IMR-90 (cell line): ENCODE results near the gene NUAK1. TPM values are rescaled to one million over a fixed set of nuclear protein-coding genes. Genes with fewer than 3 reads are reported as not detected.

Experiments used
- ATAC-seq: fragments of 200-7000 bp; cut with Tn5 transposase; 2 replicates; pipeline ENCODE4 v1.9.1; 2020; ENCODE audit warnings: low read depth, mild to moderate bottlenecking, moderate library complexity
- BruUV-seq: library from RNA; stranded (reverse); fragments of 400-500 nt; replicated peaks from 2 replicates; lab custom pipeline; 2021; lab: Mats Ljungman, UMichigan
- CTCF ChIA-PET: fragments of 300-600 bp; formaldehyde crosslinking; extraction: SDS; loops from one replicate; lab custom pipeline; 2021; ENCODE audit warnings: antibody characterized with exemption; lab: Yijun Ruan, JAX
- POLR2A ChIA-PET: fragments of 300-600 bp; sonication (Branson Sonifier 250); formaldehyde crosslinking; loops from one replicate; lab custom pipeline; 2022; ENCODE audit warnings: antibody characterized with exemption; ENCODE audit not compliant: unreplicated experiment; lab: Charles Lee
- DNase-seq: peaks from one replicate; pipeline ENCODE4 v3.0.0; 2013
- H2AFZ ChIP-seq: replicated peaks from 2 replicates; pipeline ENCODE3; 2013; ENCODE audit warnings: low read length, mild to moderate bottlenecking; ENCODE audit not compliant: poor library complexity
- H2AK5ac ChIP-seq: 2 replicates; pipeline ENCODE4 v1.6.1; 2013; ENCODE audit warnings: low read depth, low read length, inconsistent platforms
- H2AK9ac ChIP-seq: replicated peaks from 2 replicates; pipeline ENCODE3; 2013; ENCODE audit warnings: mild to moderate bottlenecking, low read depth, low read length, moderate library complexity; ENCODE audit not compliant: poor library complexity
- H2BK120ac ChIP-seq: 2 replicates; pipeline ENCODE4 v1.6.1; 2013; ENCODE audit warnings: low read depth, low read length, inconsistent platforms
- H2BK15ac ChIP-seq: 3 replicates; pipeline ENCODE4 v1.6.1; 2013; ENCODE audit warnings: low read depth, low read length, inconsistent platforms
- H2BK20ac ChIP-seq: 2 replicates; pipeline ENCODE4 v1.6.1; 2013; ENCODE audit warnings: low read depth, mild to moderate bottlenecking, inconsistent platforms, low read length, moderate library complexity
- H2BK5ac ChIP-seq: 2 replicates; pipeline ENCODE4 v1.6.1; 2013; ENCODE audit warnings: mild to moderate bottlenecking, low read depth, low read length, inconsistent platforms; ENCODE audit not compliant: poor library complexity, severe bottlenecking
- H3K14ac ChIP-seq: replicated peaks from 2 replicates; pipeline ENCODE4 v1.6.1; 2013; ENCODE audit warnings: low read depth, low read length, inconsistent platforms
- H3K18ac ChIP-seq: 2 replicates; pipeline ENCODE4 v1.6.1; 2013; ENCODE audit warnings: low read depth, low read length, control low read depth
- H3K23ac ChIP-seq: 2 replicates; pipeline ENCODE4 v1.6.1; 2013; ENCODE audit warnings: low read depth, low read length, inconsistent platforms
- H3K27ac ChIP-seq: 2 replicates; pipeline ENCODE4 v1.5.1; 2013; ENCODE audit warnings: mild to moderate bottlenecking, control low read depth, low read length; ENCODE audit not compliant: insufficient read depth
- H3K27me3 ChIP-seq: 2 replicates; pipeline ENCODE4 v1.6.1; 2013; ENCODE audit warnings: low read length; ENCODE audit not compliant: control insufficient read depth, insufficient read depth
- H3K36me3 ChIP-seq: 2 replicates; pipeline ENCODE4 v1.6.1; 2013; ENCODE audit warnings: low read length, mixed read lengths; ENCODE audit not compliant: control insufficient read depth, insufficient read depth
- H3K4ac ChIP-seq: 2 replicates; pipeline ENCODE4 v1.6.1; 2013; ENCODE audit warnings: low read depth, low read length, inconsistent platforms
- H3K4me1 ChIP-seq: 2 replicates; pipeline ENCODE4 v1.6.1; 2013; ENCODE audit warnings: low read length, mixed read lengths; ENCODE audit not compliant: control insufficient read depth, insufficient read depth
- H3K4me2 ChIP-seq: 2 replicates; pipeline ENCODE4 v1.6.1; 2013; ENCODE audit warnings: low read depth, mild to moderate bottlenecking, control low read depth, low read length, moderate library complexity
- H3K4me3 ChIP-seq: 2 replicates; pipeline ENCODE4 v1.5.1; 2013; ENCODE audit warnings: low read depth, mild to moderate bottlenecking, control low read depth, low read length, moderate library complexity; ENCODE audit not compliant: insufficient read depth
- H3K56ac ChIP-seq: 2 replicates; pipeline ENCODE4 v1.6.1; 2013; ENCODE audit warnings: low read length, inconsistent platforms; ENCODE audit not compliant: insufficient read depth; ENCODE audit errors: extremely low read depth
- H3K79me1 ChIP-seq, 2 experiments: 2 replicates each; pipeline ENCODE4 v1.6.1; 2013; ENCODE audit warnings: low read length in 2 of 2, inconsistent platforms in 1 of 2, low read depth in 1 of 2
- H3K9ac ChIP-seq: 2 replicates; pipeline ENCODE4 v1.6.1; 2013; ENCODE audit warnings: low read depth, low read length, control low read depth
- H3K9me1 ChIP-seq: 2 replicates; pipeline ENCODE4 v1.6.1; 2013; ENCODE audit warnings: low read length, inconsistent platforms; ENCODE audit not compliant: insufficient read depth
- H3K9me3 ChIP-seq: 2 replicates; pipeline ENCODE4 v1.6.1; 2013; ENCODE audit warnings: low read length; ENCODE audit not compliant: control insufficient read depth, insufficient read depth
- H4K20me1 ChIP-seq: 2 replicates; pipeline ENCODE4 v1.6.1; 2013; ENCODE audit warnings: low read length, inconsistent platforms; ENCODE audit not compliant: insufficient read depth
- H4K5ac ChIP-seq: 2 replicates; pipeline ENCODE4 v1.6.1; 2013; ENCODE audit warnings: mild to moderate bottlenecking, low read depth, low read length, control low read depth
- H4K8ac ChIP-seq, 2 experiments: 2 replicates each; pipeline ENCODE4 v1.6.1; 2013; ENCODE audit warnings: low read depth in 2 of 2, low read length in 2 of 2, control low read depth in 1 of 2, inconsistent platforms in 1 of 2
- H4K91ac ChIP-seq: 2 replicates; pipeline ENCODE4 v1.6.1; 2013; ENCODE audit warnings: low read depth, low read length, inconsistent platforms; ENCODE audit not compliant: insufficient read depth
- BHLHE40 ChIP-seq: fragments of 150-350 bp; IDR thresholded peaks from 2 replicates; pipeline ENCODE4 v1.6.1; 2016; ENCODE audit warnings: mild to moderate bottlenecking, low read depth, low read length
- CEBPB ChIP-seq: IDR thresholded peaks from 2 replicates; pipeline ENCODE4 v1.6.1; 2012; ENCODE audit warnings: low read depth, low read length, improper control_type of control experiment
- CHD1 ChIP-seq: IDR thresholded peaks from 2 replicates; pipeline ENCODE4 v1.6.1; 2012; ENCODE audit warnings: low read depth, low read length, improper control_type of control experiment
- CTCF ChIP-seq: conservative IDR thresholded peaks from 2 replicates; pipeline ENCODE4 v1.5.1; 2012; ENCODE audit warnings: mild to moderate bottlenecking, low read depth, low read length, improper control_type of control experiment
- MAZ ChIP-seq: IDR thresholded peaks from 2 replicates; pipeline ENCODE4 v1.6.1; 2012; ENCODE audit warnings: low read depth, mild to moderate bottlenecking, low read length, improper control_type of control experiment, moderate library complexity, borderline replicate concordance
- POLR2A ChIP-seq: IDR thresholded peaks from 2 replicates; pipeline ENCODE4 v1.6.1; 2012; ENCODE audit warnings: mild to moderate bottlenecking, low read depth, low read length
- SMC3 ChIP-seq: fragments of 150-350 bp; IDR thresholded peaks from 2 replicates; pipeline ENCODE4 v1.6.1; 2016; ENCODE audit warnings: low read depth, mild to moderate bottlenecking, antibody characterized with exemption, low read length, moderate library complexity
- whole genome bisulfite sequencing, 2 experiments: methylation state at CpG; one replicate each; pipeline versions ENCODE4 v1.1.5 to v1.1.7; 2013; ENCODE audit warnings: missing lambda C conversion rate in 2 of 2; ENCODE audit not compliant: insufficient read length in 1 of 2; ENCODE audit errors: extremely low coverage in 2 of 2; 5-methylcytosine and 5-hydroxymethylcytosine counted together
- dilution Hi-C: fragments of 300-500 bp; cut with HindIII; formaldehyde crosslinking; loops from one replicate; pipeline ENCODE4 v1.14.3; 2018; ENCODE audit warnings: low sequenced_read_pairs; ENCODE audit not compliant: unreplicated experiment
- in situ Hi-C: fragments of 300-500 bp; cut with MboI; formaldehyde crosslinking; loops from 3 replicates; pipeline ENCODE4 v1.14.3; 2019; ENCODE audit warnings: low sequenced_read_pairs, inconsistent platforms, mixed read lengths
- intact Hi-C: fragments of 100-400 bp; cut with micrococcal nuclease; formaldehyde crosslinking; loops from 2 replicates; pipeline ENCODE4 v1.10.0; 2022
- polyA plus RNA-seq, 3 experiments: library from polyadenylated mRNA; depleted of rRNA; stranded (reverse); fragments of >200 nt; gene quantifications; 2 replicates each; pipeline ENCODE4 v1.2.3, GENCODE V29; 2012; ENCODE audit warnings: low replicate concordance in 1 of 3
- total RNA-seq: library from RNA; depleted of rRNA; stranded (reverse); fragments of >200 nt; gene quantifications from 2 replicates; pipeline ENCODE4 v1.2.3, GENCODE V29; 2012
- TF ChIP-seq, protein P1 (sequence below): fragments of 150-350 bp; IDR thresholded peaks from 2 replicates; pipeline ENCODE4 v1.6.1; 2017; ENCODE audit warnings: mild to moderate bottlenecking, antibody characterized with exemption, low read length, low read depth

Gene NUAK1
- total and polyA plus RNA-seq, 2 of the 4 experiments (the other 2 are of a cell fraction), result 4.8 to 8.8 TPM

- BruUV-seq, result no TSS peak
- Histone ChIP-seq H2AK5ac (no peak overlapping the region), H3K9me1 (peaks cover 20% of the 10 kb centered on the region), H2BK5ac (no peak overlapping the region), H2BK15ac (no peak overlapping the region), H3K36me3 (peaks cover 30% of the 10 kb centered on the region), H3K4me1 (peaks cover 19% of the 10 kb centered on the region), H4K5ac (no peak overlapping the region), H3K27ac (no peak overlapping the region), H3K27me3 (no peaks in the 10 kb centered on the region), H3K14ac (no peak overlapping the region), H2AK9ac (no peak overlapping the region), H4K20me1 (peaks cover 7% of the 10 kb centered on the region; the same call in 1 of the 2 replicates), H3K4me3 (no peak overlapping the region), H3K56ac (no peak overlapping the region), H2BK120ac (no peak overlapping the region), H3K23ac (no peak overlapping the region), H3K4ac (no peak overlapping the region), H2AFZ (no peak overlapping the region), H4K8ac (no peak overlapping the region), H3K18ac (no peak overlapping the region), H3K4me2 (no peak overlapping the region), H3K9me3 (no peaks in the 10 kb centered on the region), H3K9ac (no peak overlapping the region), H2BK20ac (no peak overlapping the region), H3K79me1 (peaks cover 9 to 37% of the 10 kb centered on the region in 2 experiments; a peak in 3 of 4 replicates), H4K91ac (no peak overlapping the region)
- no CpG with 5 or more reads among the region's 1 CpG for WGBS, 2 experiments
- in situ Hi-C loops (no loop called here), dilution Hi-C loops (no loop called here), intact Hi-C loops (no loop called here)
- ChIA-PET CTCF (no interaction called here), POLR2A (no interaction called here)
- ATAC-seq, result no peak
- TF ChIP-seq CEBPB (no peak), CTCF (no peak), BHLHE40 (no peak), CHD1 (no peak), MAZ (no peak), POLR2A (no peak), SMC3 (no peak)
- TF ChIP-seq, protein P1, sequence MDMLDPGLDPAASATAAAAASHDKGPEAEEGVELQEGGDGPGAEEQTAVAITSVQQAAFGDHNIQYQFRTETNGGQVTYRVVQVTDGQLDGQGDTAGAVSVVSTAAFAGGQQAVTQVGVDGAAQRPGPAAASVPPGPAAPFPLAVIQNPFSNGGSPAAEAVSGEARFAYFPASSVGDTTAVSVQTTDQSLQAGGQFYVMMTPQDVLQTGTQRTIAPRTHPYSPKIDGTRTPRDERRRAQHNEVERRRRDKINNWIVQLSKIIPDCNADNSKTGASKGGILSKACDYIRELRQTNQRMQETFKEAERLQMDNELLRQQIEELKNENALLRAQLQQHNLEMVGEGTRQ, result no peak
- DNase-seq, result no peak
These were observed 68.6 kb downstream of the NUAK1 start for GRCh38 chr12:106070147-106070546.
